ENCODE measurements around the gene COIL.

The COIL gene

GRCh38 chr17:56909742-56910508, 50.9 kb downstream of the COIL start:
- Histone ChIP-seq H3K27me3 (replicated peaks; ENCODE audit: control insufficient read depth, insufficient read depth, low read length) (no peaks in the 10 kb centered on the region), H3K36me3 (ENCODE audit: control insufficient read depth, insufficient read depth, low read length) (peaks cover 20% of the 10 kb centered on the region), H3K4me3 (replicated peaks; ENCODE audit: low read depth, low read length) (peak overlapping the region; percentile 12)
- no peak for DNase-seq (ENCODE audit: extremely low read depth, insufficient read length)
- TF ChIP-seq CTCF (IDR thresholded peaks at IDR 0.05; ENCODE audit: insufficient read depth, low read length, poor library complexity, severe bottlenecking): no peak

GRCh38 chr17:56908001-56908542, 52.8 kb downstream of the COIL start:
- Histone ChIP-seq H3K27me3 (replicated peaks; ENCODE audit: control insufficient read depth, insufficient read depth, low read length) (no peaks in the 10 kb centered on the region), H3K36me3 (ENCODE audit: control insufficient read depth, insufficient read depth, low read length) (peaks cover 30% of the 10 kb centered on the region), H3K4me3 (replicated peaks; ENCODE audit: low read depth, low read length) (no peak overlapping the region)
- TF ChIP-seq CTCF (IDR thresholded peaks at IDR 0.05; ENCODE audit: insufficient read depth, low read length, poor library complexity, severe bottlenecking): no peak
- peak; percentile 83 for DNase-seq (ENCODE audit: extremely low read depth, insufficient read length)

GRCh38 chr17:56903560-56903959, 57.3 kb downstream of the COIL start:
- Histone ChIP-seq H3K4me3 (replicated peaks; ENCODE audit: low read depth, low read length) (no peak overlapping the region), H3K36me3 (ENCODE audit: control insufficient read depth, insufficient read depth, low read length) (peaks cover 58% of the 10 kb centered on the region), H3K27me3 (replicated peaks; ENCODE audit: control insufficient read depth, insufficient read depth, low read length) (no peaks in the 10 kb centered on the region)
- TF ChIP-seq CTCF (IDR thresholded peaks at IDR 0.05; ENCODE audit: insufficient read depth, low read length, poor library complexity, severe bottlenecking): no peak
- no peak for DNase-seq (ENCODE audit: extremely low read depth, insufficient read length)

GRCh38 chr17:56902348-56902747, 58.5 kb downstream of the COIL start:
- TF ChIP-seq CTCF (IDR thresholded peaks at IDR 0.05; ENCODE audit: insufficient read depth, low read length, poor library complexity, severe bottlenecking): no peak
- no peak overlapping the region for H3K4me3 ChIP-seq (replicated peaks; ENCODE audit: low read depth, low read length)
- H3K27me3 ChIP-seq (replicated peaks; ENCODE audit: control insufficient read depth, insufficient read depth, low read length): no peaks in the 10 kb centered on the region
- H3K36me3 ChIP-seq (ENCODE audit: control insufficient read depth, insufficient read depth, low read length): peaks cover 65% of the 10 kb centered on the region
- no peak for DNase-seq (ENCODE audit: extremely low read depth, insufficient read length)

- H3K27me3 ChIP-seq (replicated peaks; ENCODE audit: control insufficient read depth, insufficient read depth, low read length): no peaks in the 10 kb centered on the region
- no peak for DNase-seq (ENCODE audit: extremely low read depth, insufficient read length)
- TF ChIP-seq CTCF (IDR thresholded peaks at IDR 0.05; ENCODE audit: insufficient read depth, low read length, poor library complexity, severe bottlenecking): no peak
- no peak overlapping the region for H3K4me3 ChIP-seq (replicated peaks; ENCODE audit: low read depth, low read length)
- peaks cover 65% of the 10 kb centered on the region for H3K36me3 ChIP-seq (ENCODE audit: control insufficient read depth, insufficient read depth, low read length)
Observed at GRCh38 chr17:56899403-56899802, 61.4 kb downstream of the COIL start.

All from GM06990 (cell line).